GM18507 (cell line): ENCODE data around the gene NFYC.

Experiments used
- DNase-seq: peaks from one replicate; pipeline ENCODE4 v3.0.0; 2011; ENCODE audit warnings: low read depth; ENCODE audit not compliant: insufficient read length; ENCODE audit errors: extremely low spot score
- FAIRE-seq: peaks from 2 replicates; lab custom pipeline; 2011; peaks lifted over from hg19 to GRCh38; lab: Jason Lieb, UNC

NFYC gene

DNA sequence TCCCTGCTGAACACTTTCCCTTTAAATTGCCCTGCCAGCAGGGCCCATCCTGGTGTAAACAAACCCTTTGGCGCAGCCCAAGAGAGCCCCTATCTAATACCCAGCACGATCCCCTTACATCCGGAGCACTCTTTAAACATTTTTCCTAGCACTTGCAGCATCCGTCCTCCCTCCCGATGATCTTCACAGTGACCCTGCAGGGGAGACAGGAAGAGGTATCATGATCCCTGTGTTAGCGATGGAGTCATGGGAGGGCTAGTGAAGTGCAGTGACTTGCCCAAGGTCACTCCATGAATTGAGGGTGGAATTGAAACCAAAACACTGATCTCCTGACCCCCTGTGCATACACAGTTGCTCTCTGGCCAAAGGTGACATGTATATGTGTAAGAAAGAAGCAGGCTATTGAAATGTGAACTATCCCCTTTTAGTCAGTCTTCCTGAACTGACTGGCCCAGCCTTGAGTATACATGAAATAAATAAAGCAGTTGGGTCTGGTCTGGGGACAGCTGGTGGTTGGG, 82.3 kb downstream of the NFYC start:
- DNase-seq (no peak), FAIRE-seq (peak; percentile 21)

GRCh38 chr1:40774266-40774998, 82.9 kb downstream of the NFYC start:
- peak; percentile 63 for FAIRE-seq

GRCh38 chr1:40776236-40777072, 85.0 kb downstream of the NFYC start:
- DNase-seq = no peak
- FAIRE-seq = no peak

More at GRCh38 chr1:40774266-40774998, 82.9 kb downstream of the NFYC start:
- no peak for DNase-seq

- DNase-seq = no peak
- FAIRE-seq = no peak
Observed at GRCh38 chr1:40777224-40777970, 85.9 kb downstream of the NFYC start.

DNA sequence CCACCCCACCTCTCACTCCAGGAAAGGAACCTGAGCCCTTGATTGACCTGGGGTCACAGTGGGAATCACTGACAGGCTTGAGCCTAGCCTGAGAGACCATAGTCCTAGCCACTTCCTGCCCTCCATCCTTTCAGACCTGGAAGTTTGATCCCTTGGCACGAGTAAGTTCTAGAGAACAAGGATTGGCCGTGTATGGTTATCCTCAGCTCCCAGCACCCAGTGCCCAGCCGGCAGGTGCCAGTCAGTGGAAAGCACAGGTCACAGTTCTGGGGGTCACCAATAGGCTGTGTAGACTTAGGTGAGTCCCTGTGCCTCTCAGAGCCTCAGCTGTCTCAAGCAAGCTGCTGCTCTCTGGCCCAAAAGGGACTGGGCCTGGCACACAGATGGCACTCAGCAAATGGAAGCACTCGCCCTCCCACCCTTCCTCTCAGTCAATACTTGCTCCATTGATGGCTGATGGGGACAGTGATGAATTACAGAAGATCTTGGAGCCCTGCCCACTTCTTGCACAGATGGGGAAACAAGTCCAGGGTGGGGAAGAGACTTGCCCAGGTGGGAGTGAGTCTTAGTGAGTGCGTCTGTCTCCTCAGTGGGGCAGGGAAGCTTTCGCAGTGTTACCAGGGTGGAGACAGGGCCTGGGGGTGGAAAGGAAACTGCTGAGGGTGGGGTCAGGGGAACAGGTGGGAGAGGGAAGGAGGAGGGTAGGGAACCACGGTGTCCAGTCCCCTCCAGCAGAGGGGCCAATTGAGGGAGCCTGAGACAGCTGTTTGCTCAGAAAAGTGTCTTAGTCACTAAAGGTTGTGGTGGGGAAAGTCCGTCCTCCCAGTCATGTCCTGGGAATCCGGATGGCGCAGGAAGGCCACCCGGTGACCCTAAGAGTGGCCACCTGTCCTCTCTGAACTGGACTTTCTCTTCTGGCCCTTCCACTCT, 89.4 kb downstream of the NFYC start:
- FAIRE-seq (no peak), DNase-seq (no peak)

- DNase-seq (no peak), FAIRE-seq (no peak)
Observed at GRCh38 chr1:40781608-40781971, 90.1 kb downstream of the NFYC start.

DNA sequence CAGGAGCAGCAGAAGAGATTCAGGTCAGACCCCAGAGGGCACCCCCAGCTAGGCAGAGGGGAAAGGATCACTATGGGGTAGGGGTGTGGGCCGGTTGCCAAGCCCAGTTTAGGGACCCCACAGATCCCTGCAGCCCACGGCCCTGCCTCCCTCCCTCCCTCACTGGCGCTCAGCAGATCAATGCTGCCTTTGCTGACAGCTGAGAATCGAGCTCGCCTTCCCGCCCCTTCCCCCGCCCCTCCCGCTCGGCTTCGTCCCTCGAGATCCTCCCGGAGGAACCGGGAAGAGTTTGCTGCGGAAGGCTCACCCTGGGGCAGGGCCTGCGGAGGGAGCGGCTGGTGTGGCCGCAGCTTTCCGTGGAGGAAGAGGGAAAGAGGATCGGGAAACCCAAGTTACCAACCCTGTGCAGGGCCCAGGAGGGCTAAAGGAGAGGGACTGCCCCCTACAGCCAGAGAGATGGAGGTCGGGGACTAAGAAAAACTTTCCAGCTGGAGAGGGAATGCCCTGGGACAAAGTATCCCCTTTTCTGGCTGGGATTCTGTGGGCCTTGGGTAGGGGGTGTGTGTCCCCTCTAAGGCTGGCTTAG, 91.0 kb downstream of the NFYC start:
- no peak for FAIRE-seq
- no peak for DNase-seq

- no peak for FAIRE-seq
- no peak for DNase-seq
Observed at GRCh38 chr1:40783001-40783905, 91.7 kb downstream of the NFYC start, which contains the start of gene KCNQ4. Gene KCNQ4 (plus strand): TSS chr1:40783787. CDS start chr1:40784094, 307 bp downstream.

DNA sequence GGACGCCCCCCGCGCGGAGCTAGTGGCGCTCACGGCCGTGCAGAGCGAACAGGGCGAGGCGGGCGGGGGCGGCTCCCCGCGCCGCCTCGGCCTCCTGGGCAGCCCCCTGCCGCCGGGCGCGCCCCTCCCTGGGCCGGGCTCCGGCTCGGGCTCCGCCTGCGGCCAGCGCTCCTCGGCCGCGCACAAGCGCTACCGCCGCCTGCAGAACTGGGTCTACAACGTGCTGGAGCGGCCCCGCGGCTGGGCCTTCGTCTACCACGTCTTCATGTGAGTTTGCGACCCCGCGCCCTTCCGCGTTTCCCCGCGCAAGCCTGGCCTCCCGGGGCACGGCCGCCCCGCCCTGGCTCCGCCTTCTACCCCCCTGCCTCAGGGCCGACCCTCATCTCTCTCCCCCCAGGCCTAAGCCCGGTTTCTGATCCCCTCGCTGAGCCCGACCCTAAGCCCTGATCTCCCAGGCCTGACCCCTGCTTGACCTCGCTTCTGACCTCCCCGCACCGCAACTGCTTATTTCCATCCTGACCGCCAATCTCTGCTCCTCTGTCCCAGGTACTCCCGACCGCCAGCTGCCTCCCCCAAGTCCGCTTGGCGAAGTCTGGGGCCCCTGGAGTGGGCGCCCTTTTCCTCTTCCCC, 92.8 kb downstream of the NFYC start:
- FAIRE-seq (no peak), DNase-seq (no peak)

DNA sequence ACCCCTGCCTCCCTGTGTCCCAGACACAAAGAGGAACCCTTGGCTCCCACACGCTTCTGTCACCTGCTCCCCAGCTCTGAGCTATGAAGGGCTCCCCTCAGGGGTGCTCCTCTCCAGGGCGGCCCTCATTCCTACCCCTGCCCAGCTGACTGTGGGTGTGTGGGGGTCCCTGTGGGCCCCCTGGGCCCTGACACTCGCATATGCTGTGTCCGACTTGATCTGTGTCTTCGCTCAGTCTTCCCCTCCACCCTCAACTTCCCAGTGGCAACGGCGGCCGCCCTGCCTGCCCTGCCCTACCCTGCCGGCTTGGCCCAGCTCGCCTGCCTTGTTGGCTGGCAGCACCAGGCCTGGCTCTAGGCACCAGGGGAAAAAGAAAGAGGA, 93.3 kb downstream of the NFYC start:
- DNase-seq (no peak), FAIRE-seq (no peak)

DNA sequence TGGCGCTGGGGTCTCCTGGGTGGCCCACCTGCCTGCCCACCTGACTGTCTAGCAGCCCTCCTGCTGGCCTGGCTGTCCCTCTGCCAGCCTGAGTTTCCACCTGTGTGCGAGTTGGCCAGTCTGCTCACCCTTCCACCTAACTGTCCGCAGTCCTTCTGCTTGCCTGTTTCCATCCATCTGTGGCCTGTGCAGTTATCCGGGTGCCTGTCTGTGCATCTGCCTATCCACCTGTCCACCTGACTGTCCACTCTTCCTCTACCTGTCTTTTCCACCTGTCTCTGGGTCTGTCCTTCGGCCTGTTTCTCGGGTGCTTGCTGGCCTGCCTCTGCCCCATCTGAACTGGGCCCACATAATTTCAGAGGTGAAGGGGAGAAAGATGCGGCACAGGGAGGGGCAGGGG, 93.9 kb downstream of the NFYC start:
- DNase-seq (no peak), FAIRE-seq (no peak)

DNA sequence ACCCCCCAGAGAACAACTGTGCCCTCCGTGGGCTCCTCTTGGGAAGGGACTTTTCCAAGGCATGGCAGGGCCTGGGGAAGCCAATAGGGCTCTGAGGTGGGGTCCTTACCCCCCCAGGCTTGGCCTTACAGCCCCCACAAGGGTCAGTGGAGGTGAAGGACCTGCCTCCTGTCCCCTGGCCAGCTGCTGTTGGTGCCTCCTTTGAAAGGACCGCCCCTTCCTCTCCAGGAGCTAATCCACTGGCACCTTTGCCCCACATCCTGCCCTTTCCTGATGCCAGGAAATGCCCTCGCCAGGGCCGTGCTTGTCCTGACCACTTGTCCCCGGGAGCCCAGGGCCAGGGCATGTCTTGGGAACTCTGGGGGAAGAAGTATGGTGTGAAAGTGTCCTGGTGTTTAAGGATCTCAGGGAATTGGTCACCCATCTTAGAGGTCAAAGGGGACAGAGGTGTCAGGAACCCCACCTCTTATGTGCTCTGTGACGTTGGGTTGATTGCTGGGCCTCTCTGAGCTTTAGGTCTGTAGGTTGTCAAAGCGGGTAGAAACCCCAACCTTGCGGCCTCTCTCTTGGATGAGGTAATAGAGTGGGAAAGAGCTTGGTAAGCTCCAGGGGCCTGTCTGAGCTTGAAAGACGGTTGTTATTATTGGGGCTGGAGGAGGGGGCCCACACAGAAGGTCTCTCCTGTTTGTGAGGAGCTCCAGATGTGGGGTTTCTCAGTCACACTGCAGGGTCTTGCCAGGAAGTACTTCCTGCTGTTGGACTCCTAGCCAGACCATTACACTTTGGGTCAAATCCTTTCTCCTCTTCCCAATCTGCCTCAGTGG, 94.9 kb downstream of the NFYC start:
- no peak for FAIRE-seq
- DNase-seq = no peak

- DNase-seq = no peak
Observed at GRCh38 chr1:40786995-40787705, 95.6 kb downstream of the NFYC start.

GRCh38 chr1:40787737-40788560, 96.4 kb downstream of the NFYC start:
- FAIRE-seq = no peak
- no peak for DNase-seq

More at GRCh38 chr1:40786995-40787705, 95.6 kb downstream of the NFYC start:
- no peak for FAIRE-seq
